T-helper 2 cell treated with Interferon-gamma antibody and Interleukin-4, amounts not matched to agents 5 μg/mL and 100 μg/mL, for 36 hours (primary cell): ENCODE data around the gene KCNQ2.

Experiments used
- DNase-seq: peaks from one replicate; pipeline ENCODE4 v3.0.0; 2021; ENCODE audit warnings: low spot score
- H3K27ac Mint-ChIP-seq: one replicate; pipeline ENCODE4 v1.8.0; 2021; ENCODE audit warnings: mild to moderate bottlenecking, mixed read lengths
- H3K27me3 Mint-ChIP-seq: one replicate; pipeline ENCODE4 v1.8.0; 2021; ENCODE audit warnings: low read depth, mixed read lengths
- H3K36me3 Mint-ChIP-seq: one replicate; pipeline ENCODE4 v1.8.0; 2021; ENCODE audit warnings: low read depth, mixed read lengths
- H3K4me1 Mint-ChIP-seq: one replicate; pipeline ENCODE4 v1.8.0; 2021; ENCODE audit warnings: low read depth, mixed read lengths
- H3K4me3 Mint-ChIP-seq: one replicate; pipeline ENCODE4 v1.8.0; 2022; ENCODE audit warnings: mild to moderate bottlenecking, moderate library complexity, mixed read lengths
- H3K9me3 Mint-ChIP-seq: one replicate; pipeline ENCODE4 v1.8.0; 2021; ENCODE audit warnings: mixed read lengths

KCNQ2 gene

GRCh38 chr20:63477944-63478343 lies 5.5 kb upstream of the KCNQ2 start:
- DNase-seq: no peak
- H3K4me1 Mint-ChIP-seq: no peaks in the 10 kb centered on the region
- peaks cover 33% of the 10 kb centered on the region for H3K27me3 Mint-ChIP-seq
- no peaks in the 10 kb centered on the region for H3K36me3 Mint-ChIP-seq
- H3K4me3 Mint-ChIP-seq: no peak overlapping the region
- H3K9me3 Mint-ChIP-seq: no peaks in the 10 kb centered on the region
- no peak overlapping the region for H3K27ac Mint-ChIP-seq

GRCh38 chr20:63477061-63477616 lies 4.7 kb upstream of the KCNQ2 start:
- Mint-ChIP-seq H3K9me3 (no peaks in the 10 kb centered on the region), H3K36me3 (no peaks in the 10 kb centered on the region), H3K4me3 (no peak overlapping the region), H3K27ac (no peak overlapping the region), H3K27me3 (peaks cover 33% of the 10 kb centered on the region), H3K4me1 (no peaks in the 10 kb centered on the region)
- no peak for DNase-seq

- Mint-ChIP-seq H3K4me1 (no peaks in the 10 kb centered on the region), H3K9me3 (no peaks in the 10 kb centered on the region), H3K36me3 (no peaks in the 10 kb centered on the region), H3K27me3 (peaks cover 36% of the 10 kb centered on the region), H3K27ac (no peak overlapping the region), H3K4me3 (no peak overlapping the region)
- DNase-seq: no peak
Observed at GRCh38 chr20:63475209-63475608, 2.8 kb upstream of the KCNQ2 start.

DNA sequence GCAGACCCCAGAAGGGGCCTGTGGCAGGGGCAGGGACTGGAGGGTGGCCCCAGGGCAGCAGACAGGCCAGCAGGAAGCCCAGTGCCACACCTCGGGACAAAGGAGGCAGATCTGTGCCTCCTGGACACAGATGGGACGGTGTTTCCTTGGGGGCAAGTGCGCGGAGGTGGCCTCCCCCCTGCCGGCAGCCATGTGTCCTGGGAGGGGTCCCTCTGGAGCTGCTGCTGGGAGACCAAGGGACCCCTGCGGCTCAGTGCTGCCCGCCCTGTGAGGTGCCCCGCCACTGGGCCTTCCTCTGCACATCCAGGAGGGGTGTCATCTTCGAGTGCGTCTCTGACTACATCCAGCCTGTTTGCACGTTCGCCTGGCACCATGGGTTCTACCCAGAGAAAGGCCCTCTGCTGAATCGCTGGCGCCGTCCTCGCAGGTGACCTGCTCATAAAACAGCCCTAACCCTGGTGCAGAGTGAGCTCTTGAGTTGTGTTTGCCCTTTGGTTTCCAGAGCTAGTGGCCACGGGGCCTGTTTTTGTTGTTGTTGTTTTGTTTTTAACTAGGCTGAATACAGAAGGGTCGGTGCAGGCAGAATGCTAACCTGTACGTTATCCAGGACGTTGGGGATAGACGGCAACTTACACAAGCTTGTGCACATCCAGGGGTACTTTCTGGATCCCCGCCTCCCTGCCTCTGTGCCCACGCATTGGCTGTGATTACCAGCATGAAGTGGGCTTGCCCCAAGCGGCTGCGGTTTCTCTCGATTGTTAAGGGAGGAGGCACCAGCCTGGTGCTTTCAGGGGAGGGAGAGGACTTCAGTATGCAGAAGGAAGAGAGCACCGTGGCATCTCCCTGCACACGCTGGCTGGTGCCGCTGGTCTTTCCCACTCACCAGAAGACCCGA lies 1.3 kb upstream of the KCNQ2 start:
- Mint-ChIP-seq H3K27me3 (peaks cover 38% of the 10 kb centered on the region), H3K4me3 (no peak overlapping the region), H3K4me1 (no peaks in the 10 kb centered on the region), H3K36me3 (no peaks in the 10 kb centered on the region), H3K9me3 (no peaks in the 10 kb centered on the region), H3K27ac (no peak overlapping the region)
- DNase-seq: no peak

- no peaks in the 10 kb centered on the region for H3K9me3 Mint-ChIP-seq
- H3K4me1 Mint-ChIP-seq: no peaks in the 10 kb centered on the region
- no peak overlapping the region for H3K4me3 Mint-ChIP-seq
- no peaks in the 10 kb centered on the region for H3K36me3 Mint-ChIP-seq
- peaks cover 38% of the 10 kb centered on the region for H3K27me3 Mint-ChIP-seq
- no peak for DNase-seq
- no peak overlapping the region for H3K27ac Mint-ChIP-seq
Observed at GRCh38 chr20:63472862-63473390, 471 bp upstream of the KCNQ2 start.

GRCh38 chr20:63471717-63471980 lies 806 bp downstream of the KCNQ2 start:
- H3K9me3 Mint-ChIP-seq: no peaks in the 10 kb centered on the region
- no peaks in the 10 kb centered on the region for H3K36me3 Mint-ChIP-seq
- no peak overlapping the region for H3K27ac Mint-ChIP-seq
- H3K27me3 Mint-ChIP-seq: peaks cover 33% of the 10 kb centered on the region
- no peaks in the 10 kb centered on the region for H3K4me1 Mint-ChIP-seq
- no peak overlapping the region for H3K4me3 Mint-ChIP-seq
- DNase-seq: no peak

DNA sequence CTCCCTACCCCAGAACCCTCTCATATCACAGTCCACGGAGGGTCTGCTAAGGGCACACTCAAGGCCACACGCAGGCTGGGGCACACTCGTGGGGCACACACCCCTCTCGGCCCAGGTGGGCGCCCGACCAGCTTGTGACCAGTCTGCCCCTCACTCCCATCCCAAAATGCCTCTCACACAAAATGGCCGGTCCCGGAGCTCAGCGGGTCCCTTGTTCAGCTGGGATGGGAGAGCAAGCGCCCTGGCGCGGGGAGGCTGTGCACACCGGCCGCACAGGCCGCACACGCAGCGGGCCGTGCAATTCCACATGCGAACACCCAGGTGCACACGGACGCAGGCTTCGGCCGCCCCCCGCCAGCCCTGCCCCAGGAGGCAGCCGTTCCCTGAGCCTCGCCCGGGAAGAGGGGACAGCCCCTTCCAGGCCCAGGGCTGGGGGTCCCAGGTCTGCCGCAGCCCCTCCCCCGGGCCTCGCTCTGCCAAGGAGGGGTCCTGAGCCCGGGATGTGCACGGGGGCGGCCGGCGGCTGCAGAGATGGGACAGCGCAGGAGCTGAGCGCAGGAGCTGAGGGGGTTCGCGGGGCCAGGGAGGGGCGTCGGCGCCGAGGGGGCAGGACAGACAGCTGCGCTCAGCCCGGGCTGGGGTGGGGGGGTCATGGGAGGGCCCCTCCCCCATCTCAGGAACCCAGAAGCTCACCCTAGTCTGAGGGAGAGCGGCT lies 1.3 kb downstream of the KCNQ2 start:
- H3K4me1 Mint-ChIP-seq: no peaks in the 10 kb centered on the region
- H3K36me3 Mint-ChIP-seq: no peaks in the 10 kb centered on the region
- no peak overlapping the region for H3K27ac Mint-ChIP-seq
- H3K4me3 Mint-ChIP-seq: no peak overlapping the region
- no peak for DNase-seq
- H3K27me3 Mint-ChIP-seq: peaks cover 30% of the 10 kb centered on the region
- no peaks in the 10 kb centered on the region for H3K9me3 Mint-ChIP-seq

DNA sequence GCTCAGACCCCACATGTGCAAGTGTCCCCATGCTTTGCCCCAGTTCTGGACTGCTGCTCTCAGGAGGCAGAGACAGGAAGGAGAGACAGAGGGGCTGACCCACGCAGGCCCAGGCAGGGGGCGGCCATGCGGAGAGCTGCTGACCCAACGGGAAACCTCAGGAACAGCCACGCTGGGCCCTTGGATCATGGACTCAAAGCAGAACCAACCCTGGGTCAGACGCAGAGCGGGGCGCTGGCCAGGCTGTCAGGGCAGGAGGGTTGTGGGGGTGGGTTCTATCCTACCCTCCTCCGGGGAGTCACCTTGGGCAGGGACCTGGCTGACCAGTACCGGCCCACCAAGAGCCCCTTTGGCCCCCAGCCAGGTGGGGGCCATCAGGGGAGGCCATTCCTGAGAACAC lies 2.0 kb downstream of the KCNQ2 start:
- Mint-ChIP-seq H3K9me3 (no peaks in the 10 kb centered on the region), H3K4me3 (no peak overlapping the region), H3K27ac (no peak overlapping the region), H3K4me1 (no peaks in the 10 kb centered on the region), H3K27me3 (peaks cover 29% of the 10 kb centered on the region), H3K36me3 (no peaks in the 10 kb centered on the region)
- DNase-seq: no peak

GRCh38 chr20:63469713-63470101 lies 2.7 kb downstream of the KCNQ2 start:
- no peaks in the 10 kb centered on the region for H3K4me1 Mint-ChIP-seq
- no peaks in the 10 kb centered on the region for H3K9me3 Mint-ChIP-seq
- H3K27me3 Mint-ChIP-seq: peaks cover 22% of the 10 kb centered on the region
- H3K36me3 Mint-ChIP-seq: no peaks in the 10 kb centered on the region
- DNase-seq: no peak
- H3K4me3 Mint-ChIP-seq: no peak overlapping the region
- H3K27ac Mint-ChIP-seq: no peak overlapping the region

GRCh38 chr20:63469019-63469712 lies 3.3 kb downstream of the KCNQ2 start:
- H3K4me3 Mint-ChIP-seq: no peak overlapping the region
- no peaks in the 10 kb centered on the region for H3K9me3 Mint-ChIP-seq
- no peaks in the 10 kb centered on the region for H3K36me3 Mint-ChIP-seq
- H3K27ac Mint-ChIP-seq: no peak overlapping the region
- DNase-seq: no peak
- peaks cover 18% of the 10 kb centered on the region for H3K27me3 Mint-ChIP-seq
- no peaks in the 10 kb centered on the region for H3K4me1 Mint-ChIP-seq

DNA sequence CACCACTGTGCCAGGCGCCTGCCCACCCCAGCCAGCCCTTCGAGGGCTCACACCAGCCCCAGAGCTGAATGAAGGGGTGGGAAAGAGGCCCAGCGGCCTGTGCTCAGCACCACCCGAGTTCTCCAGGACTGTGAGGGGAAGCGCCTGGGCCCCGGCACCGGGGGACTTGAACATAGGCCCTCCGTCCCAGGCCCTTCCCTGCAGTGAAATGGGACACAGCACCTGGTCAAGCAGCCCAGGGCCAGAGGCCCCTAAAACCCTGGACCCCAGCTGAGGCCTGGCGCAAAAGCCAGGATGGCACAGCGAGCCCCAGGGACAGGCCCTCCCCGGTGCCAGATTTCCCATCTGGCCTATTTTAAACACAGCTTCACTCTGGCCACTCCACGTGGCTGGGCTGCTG lies 4.0 kb downstream of the KCNQ2 start:
- Mint-ChIP-seq H3K4me3 (no peak overlapping the region), H3K36me3 (no peaks in the 10 kb centered on the region), H3K27ac (no peak overlapping the region), H3K4me1 (no peaks in the 10 kb centered on the region), H3K9me3 (no peaks in the 10 kb centered on the region), H3K27me3 (peaks cover 13% of the 10 kb centered on the region)
- DNase-seq: no peak

DNA sequence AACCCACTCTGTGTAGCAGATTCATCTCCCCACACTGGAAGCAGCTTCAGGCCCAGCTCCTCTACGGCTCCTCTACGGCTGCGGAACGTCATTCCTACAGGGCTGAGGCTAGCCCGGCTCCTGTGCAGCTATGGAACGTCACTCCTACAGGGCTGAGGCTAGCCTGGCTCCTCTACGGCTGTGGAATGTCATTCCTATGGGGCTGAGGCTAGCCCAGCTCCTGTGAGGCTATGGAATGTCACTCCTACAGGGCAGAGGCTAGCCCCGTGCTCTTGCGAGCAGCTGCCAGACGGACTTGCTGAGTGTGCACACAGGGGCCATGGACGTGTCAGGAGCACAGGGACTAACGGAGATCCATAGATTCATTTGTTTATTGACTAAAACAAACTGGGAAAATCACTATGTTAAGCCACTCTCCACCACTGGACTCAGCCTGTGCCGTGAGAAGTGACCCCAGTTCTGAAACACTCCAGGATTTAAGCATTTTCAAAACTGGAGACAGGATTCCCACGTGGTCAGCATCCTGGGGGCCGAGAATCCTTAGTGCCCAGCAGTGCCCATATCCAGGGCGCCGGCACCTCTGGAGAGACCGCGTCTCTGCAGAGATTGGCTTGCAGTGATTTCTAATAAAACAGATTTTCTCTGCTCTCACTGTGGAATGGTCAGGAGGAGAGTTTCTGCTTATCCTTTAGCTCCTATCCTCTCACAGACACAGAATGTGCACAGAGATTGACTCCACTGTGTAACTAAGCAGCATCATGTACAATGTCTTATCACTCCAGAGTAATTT lies 5.0 kb downstream of the KCNQ2 start:
- H3K4me1 Mint-ChIP-seq: no peaks in the 10 kb centered on the region
- no peak overlapping the region for H3K27ac Mint-ChIP-seq
- peaks cover 9% of the 10 kb centered on the region for H3K27me3 Mint-ChIP-seq
- no peak for DNase-seq
- H3K4me3 Mint-ChIP-seq: no peak overlapping the region
- H3K36me3 Mint-ChIP-seq: no peaks in the 10 kb centered on the region
- no peaks in the 10 kb centered on the region for H3K9me3 Mint-ChIP-seq

- no peak overlapping the region for H3K27ac Mint-ChIP-seq
- no peaks in the 10 kb centered on the region for H3K9me3 Mint-ChIP-seq
- no peaks in the 10 kb centered on the region for H3K4me1 Mint-ChIP-seq
- DNase-seq: no peak
- no peak overlapping the region for H3K4me3 Mint-ChIP-seq
- no peaks in the 10 kb centered on the region for H3K36me3 Mint-ChIP-seq
- H3K27me3 Mint-ChIP-seq: peaks cover 9% of the 10 kb centered on the region
Observed at GRCh38 chr20:63466861-63467260, 5.6 kb downstream of the KCNQ2 start.
